Stimulated activated CD4-positive, alpha-beta T cell treated with anti-CD3 and anti-CD28 coated beads, TNF-alpha, amount 100 ng/mL, for 24 hours (primary cell): ENCODE measurements around the gene OCRL.

Experiments used
- DNase-seq, 3 experiments: peaks; one replicate each; pipeline ENCODE4 v3.0.0-alpha.2; 2020; ENCODE audit warnings: low read depth in 3 of 3

OCRL gene

GRCh38 chrX:129540068-129540653 lies at the start of gene OCRL:
TSS of gene OCRL (plus strand) at chrX:129540259. CDS start at chrX:129540440, 181 bp downstream.
- DNase-seq, result peak; percentile 17 to 50 (median 32)

DNA sequence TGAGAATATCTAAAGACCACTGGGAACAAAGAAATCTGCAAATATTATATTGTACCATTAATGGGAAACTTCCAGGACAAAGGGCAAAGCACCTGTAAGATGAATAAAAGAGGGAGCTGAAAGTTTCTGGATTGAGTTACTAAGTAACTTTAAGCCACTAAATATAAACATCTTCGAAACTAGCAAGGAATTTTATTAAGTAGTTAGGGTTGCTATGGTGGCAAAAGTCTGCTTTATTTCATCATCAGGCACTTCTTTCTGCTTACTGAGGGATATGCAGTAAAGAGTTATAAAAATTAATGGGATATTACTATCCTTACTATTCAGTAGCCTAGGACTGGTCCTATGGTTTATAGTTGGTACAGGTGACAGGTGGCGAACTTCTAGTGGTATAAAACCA lies 49.7 kb upstream of the OCRL start:
- no peak for DNase-seq

GRCh38 chrX:129493643-129494042 lies 46.4 kb upstream of the OCRL start:
- DNase-seq, result no peak

DNA sequence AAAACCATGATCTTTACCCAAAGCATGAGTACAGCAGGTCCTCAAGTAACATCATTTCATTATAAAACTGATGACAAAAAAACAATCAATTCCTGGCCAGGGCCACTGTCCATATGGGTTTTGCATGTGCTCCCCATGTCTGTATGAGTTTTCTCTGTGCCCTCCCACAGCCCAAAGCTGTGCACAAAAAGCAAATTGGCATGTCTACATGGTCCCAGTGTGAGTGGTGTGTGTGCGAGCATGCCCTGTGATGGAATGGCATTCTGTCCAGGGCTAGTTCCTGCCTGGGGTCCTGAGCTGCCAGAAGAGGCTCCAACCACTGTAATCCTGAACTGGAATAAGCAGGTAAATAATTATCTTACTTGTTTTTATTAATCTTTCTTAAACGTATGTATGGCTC lies 45.2 kb upstream of the OCRL start:
- DNase-seq, result no peak

GRCh38 chrX:129495900-129496299 lies 44.2 kb upstream of the OCRL start:
- DNase-seq, result no peak

- no peak for DNase-seq
These were observed 43.4 kb upstream of the OCRL start for GRCh38 chrX:129496625-129497024.

DNA sequence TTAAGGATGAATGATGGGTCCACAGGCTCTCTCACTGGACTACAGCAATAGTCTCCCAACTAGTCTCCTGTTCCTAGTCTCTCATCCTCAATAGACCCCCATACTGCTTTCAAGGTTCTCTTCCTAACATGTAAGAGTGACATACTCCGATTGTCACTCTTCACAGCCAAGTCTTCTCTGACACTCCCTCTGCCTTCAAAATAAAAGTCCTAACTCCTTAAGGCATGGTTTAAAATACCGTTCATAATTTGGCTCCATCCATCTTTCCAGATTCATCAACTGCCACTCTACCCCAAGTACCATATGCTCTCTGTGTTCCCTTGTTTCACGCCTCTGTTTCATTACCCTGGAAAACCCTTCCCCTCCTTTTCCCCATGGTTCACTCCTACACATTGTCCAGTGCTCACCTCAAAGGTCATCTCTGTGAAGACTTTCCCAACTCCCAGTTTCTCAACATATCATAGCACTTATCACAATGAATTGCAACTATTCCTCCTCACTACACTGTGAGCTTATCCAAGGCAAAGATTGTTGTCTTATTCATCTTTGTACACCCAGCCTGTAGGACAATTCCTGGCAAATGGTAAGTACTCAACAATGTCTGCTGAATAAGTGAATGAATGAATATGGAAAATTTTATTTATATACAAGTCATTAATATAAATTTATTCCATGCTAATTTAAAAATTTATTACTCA lies 42.8 kb upstream of the OCRL start:
- no peak for DNase-seq

DNA sequence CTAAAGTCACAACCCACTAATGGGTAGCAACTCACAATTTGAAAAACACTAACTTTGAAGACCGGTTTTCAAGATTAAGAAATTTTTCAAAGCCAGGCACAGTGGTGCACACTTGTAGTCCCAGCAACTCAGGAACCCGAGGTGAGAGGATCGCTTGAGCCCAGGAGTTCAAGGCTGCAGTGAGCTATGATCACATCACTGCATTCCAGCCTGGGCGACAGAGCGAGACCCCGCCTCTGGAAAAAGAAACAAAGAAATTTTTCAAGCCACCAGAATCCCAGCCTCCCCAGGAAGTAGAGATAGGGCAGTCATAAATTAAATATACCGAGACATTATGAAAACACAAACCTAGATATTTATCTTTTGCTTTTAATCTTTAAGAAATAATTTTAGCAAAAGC lies 29.7 kb upstream of the OCRL start:
- DNase-seq, result no peak

- no peak for DNase-seq
These were observed 28.4 kb upstream of the OCRL start for GRCh38 chrX:129511689-129512088.

GRCh38 chrX:129512409-129512808 lies 27.6 kb upstream of the OCRL start:
- DNase-seq, result no peak

GRCh38 chrX:129516402-129516801 lies 23.7 kb upstream of the OCRL start:
- DNase-seq, result no peak

DNA sequence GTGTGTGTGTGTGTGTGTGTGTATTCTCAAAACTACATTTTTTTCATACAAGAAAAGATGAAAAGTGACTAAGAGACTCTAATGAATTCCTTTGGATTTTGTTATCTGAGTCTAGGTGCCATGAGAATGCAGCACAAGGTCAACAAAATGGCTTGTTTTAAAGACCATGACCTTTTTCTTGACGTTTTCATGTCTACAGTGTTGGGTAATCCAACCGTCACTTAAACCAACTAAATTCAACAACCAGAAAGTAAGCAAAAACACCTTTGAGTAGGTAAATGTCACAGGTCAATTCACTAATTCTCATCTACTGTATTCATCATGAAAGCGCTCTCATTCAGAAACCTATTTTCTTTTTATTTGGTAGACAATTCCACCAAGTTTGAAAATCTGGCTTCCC lies 19.9 kb upstream of the OCRL start:
- no peak for DNase-seq

- no peak for DNase-seq
These were observed 17.6 kb upstream of the OCRL start for GRCh38 chrX:129522184-129523078.

GRCh38 chrX:129523079-129523911 lies 16.8 kb upstream of the OCRL start, which contains the start of gene SMARCA1:
TSS of gene SMARCA1 (minus strand) at chrX:129523490. CDS start at chrX:129523370, 120 bp downstream.
- DNase-seq, result no peak

DNA sequence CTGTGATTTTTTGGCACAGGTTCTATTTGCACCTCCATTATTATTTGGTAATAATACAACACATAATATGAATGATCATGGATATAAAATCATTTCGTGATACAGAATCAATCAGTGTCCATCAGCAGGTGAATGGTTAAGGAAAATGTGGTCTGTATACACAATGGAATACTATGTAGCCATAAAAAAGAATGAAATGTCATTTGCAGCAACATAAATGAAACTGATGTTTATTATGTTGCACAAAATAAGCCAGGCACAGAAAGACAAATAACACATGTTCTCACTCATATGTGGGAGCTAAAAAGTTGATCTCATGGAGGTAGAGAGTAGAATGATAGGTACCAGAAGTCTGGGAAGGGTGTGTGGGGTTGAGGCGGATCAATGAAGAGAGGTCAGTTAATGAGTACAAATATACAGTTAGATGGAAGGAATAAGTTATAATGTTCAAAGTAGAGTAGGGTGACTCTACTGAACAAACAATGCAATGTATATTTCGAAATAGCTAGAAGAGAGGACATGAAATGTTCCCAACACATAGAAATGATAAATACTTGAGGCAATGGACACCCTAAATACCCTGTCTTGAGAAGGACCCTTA lies 15.7 kb upstream of the OCRL start:
- DNase-seq, result no peak

- no peak for DNase-seq
These were observed 14.9 kb upstream of the OCRL start for GRCh38 chrX:129525162-129525561.

GRCh38 chrX:129525896-129526295 lies 14.2 kb upstream of the OCRL start:
- DNase-seq, result no peak

GRCh38 chrX:129529685-129530281 lies 10.3 kb upstream of the OCRL start:
- no peak for DNase-seq

DNA sequence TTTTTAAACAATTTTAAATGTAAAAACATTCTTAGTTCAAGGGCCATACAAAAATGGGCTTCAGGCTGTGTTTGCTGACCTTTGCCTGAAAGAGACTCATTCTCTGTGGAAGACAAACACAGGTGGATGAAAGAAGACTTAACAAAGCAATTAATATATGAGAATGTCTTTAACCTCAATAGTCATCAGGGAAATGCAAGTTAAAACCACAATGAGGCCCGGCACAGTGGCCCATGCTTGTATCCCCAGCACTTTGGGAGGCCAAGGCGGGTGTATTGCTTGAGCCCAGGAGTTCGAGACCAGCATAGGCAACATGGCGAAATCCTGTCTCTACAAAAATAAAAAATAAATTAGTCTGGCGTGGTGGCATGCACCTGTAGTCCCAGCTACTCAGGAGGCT lies 9.6 kb upstream of the OCRL start:
- no peak for DNase-seq

- no peak for DNase-seq
These were observed 8.9 kb upstream of the OCRL start for GRCh38 chrX:129531132-129531531.
